Left ventricle myocardium inferior (tissue), 1 donor: Measurements from ENCODE around the gene NTNG1. TPM values are rescaled to one million over a fixed set of nuclear protein-coding genes. Genes with fewer than 3 reads are reported as not detected.

Experiments
- DNase-seq: peaks from one replicate; pipeline ENCODE4 v3.0.0-alpha.2; 2020
- H3K27ac ChIP-seq: fragments of 200-600 bp; replicated peaks from 2 replicates; pipeline ENCODE4 v1.8.0; 2021
- H3K27me3 ChIP-seq: fragments of 200-600 bp; 2 replicates; pipeline ENCODE4 v1.8.0; 2021; ENCODE audit warnings: low read depth
- H3K36me3 ChIP-seq: fragments of 200-600 bp; 2 replicates; pipeline ENCODE4 v1.8.0; 2021
- H3K4me1 ChIP-seq: fragments of 200-600 bp; 2 replicates; pipeline ENCODE4 v1.8.0; 2021
- H3K4me3 ChIP-seq: fragments of 200-600 bp; 2 replicates; pipeline ENCODE4 v1.8.0; 2021; ENCODE audit warnings: mild to moderate bottlenecking, moderate library complexity
- H3K9me3 ChIP-seq: fragments of 200-600 bp; replicated peaks from 2 replicates; pipeline ENCODE4 v1.8.0; 2021
- intact Hi-C: fragments of 100-400 bp; cut with micrococcal nuclease; formaldehyde crosslinking; loops from one replicate; pipeline ENCODE4 v1.11.0; 2022
- total RNA-seq: library from RNA; stranded (reverse); fragmentation: NEBNext Ultra II Directional; extraction: Animal tissue kit (Norgen Biotek cat#: 25700); gene quantifications from one replicate; pipeline ENCODE4 v1.2.1, GENCODE V29; 2021
- TF ChIP-seq, protein P1 (sequence below): fragments of 200-600 bp; IDR thresholded peaks from 2 replicates; pipeline ENCODE4 v1.8.0; 2021; ENCODE audit warnings: antibody characterized with exemption, mild to moderate bottlenecking, borderline replicate concordance
- donor health status: DM: no; HTN: yes; CAD: no; lungs with severe emphysema.

Gene NTNG1
- total RNA-seq, 1 donor from 2014 or later = 0.30 TPM

GRCh38 chr1:107138767-107139445, 1.9 kb upstream of the NTNG1 start:
- peaks cover 27% of the 10 kb centered on the region for H3K4me1 ChIP-seq
- H3K4me3 ChIP-seq = no peak overlapping the region
- H3K27ac ChIP-seq = no peak overlapping the region
- no peaks in the 10 kb centered on the region for H3K36me3 ChIP-seq
- intact Hi-C loops = no loop called here
- H3K9me3 ChIP-seq = no peaks in the 10 kb centered on the region
- TF ChIP-seq, protein P1, sequence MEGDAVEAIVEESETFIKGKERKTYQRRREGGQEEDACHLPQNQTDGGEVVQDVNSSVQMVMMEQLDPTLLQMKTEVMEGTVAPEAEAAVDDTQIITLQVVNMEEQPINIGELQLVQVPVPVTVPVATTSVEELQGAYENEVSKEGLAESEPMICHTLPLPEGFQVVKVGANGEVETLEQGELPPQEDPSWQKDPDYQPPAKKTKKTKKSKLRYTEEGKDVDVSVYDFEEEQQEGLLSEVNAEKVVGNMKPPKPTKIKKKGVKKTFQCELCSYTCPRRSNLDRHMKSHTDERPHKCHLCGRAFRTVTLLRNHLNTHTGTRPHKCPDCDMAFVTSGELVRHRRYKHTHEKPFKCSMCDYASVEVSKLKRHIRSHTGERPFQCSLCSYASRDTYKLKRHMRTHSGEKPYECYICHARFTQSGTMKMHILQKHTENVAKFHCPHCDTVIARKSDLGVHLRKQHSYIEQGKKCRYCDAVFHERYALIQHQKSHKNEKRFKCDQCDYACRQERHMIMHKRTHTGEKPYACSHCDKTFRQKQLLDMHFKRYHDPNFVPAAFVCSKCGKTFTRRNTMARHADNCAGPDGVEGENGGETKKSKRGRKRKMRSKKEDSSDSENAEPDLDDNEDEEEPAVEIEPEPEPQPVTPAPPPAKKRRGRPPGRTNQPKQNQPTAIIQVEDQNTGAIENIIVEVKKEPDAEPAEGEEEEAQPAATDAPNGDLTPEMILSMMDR = no peak
- H3K27me3 ChIP-seq = peaks cover 75% of the 10 kb centered on the region
- DNase-seq = no peak

DNA sequence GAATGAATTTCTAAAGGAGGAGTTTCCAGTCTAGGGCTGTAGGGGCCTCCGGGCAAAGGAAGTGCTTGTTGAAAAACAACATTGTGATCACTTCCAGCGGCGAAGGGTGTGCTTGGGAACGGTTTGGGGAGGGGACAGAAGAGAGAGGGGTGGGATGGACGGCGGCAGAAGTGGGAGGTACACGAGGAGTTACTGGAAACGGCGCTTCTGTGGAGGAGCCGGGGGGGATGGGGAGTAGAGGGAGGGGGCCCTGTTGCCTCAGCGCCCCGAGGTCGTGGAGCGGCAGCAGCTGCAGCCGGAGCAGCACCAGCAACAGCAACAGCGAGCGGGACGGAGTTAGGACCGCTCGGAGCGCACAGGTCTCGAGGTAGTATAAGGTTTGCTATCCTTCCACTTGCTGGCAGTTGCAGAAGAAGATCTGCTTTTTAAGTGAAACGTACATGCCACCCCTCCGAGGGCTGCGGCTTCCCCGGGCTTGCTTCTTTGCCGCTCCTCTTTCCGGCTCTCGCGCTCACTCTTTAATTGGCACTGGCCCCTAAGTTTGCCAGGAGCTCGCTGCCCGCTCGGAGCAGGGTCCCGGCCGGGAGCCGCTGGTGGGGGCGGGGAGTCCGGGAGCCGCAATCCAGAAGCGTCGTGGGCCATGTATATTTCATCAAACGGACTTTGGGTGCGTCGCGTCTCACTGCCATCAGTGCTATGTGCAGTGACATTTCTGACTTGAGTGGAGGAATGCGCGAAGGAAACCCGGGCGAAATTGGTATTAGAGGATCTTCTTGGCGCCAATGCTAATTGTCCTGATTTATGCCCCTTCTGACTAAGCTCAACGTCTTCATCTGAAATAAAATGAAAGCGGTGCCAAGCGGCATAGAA, 771 bp upstream of the NTNG1 start:
- DNase-seq = no peak
- intact Hi-C loops = no loop called here
- H3K27ac ChIP-seq = no peak overlapping the region

GRCh38 chr1:107141491-107142126, 770 bp downstream of the NTNG1 start:
- no peak for DNase-seq
- no peaks in the 10 kb centered on the region for H3K36me3 ChIP-seq
- intact Hi-C loops = no loop called here
- H3K27me3 ChIP-seq = peaks cover 95% of the 10 kb centered on the region
- TF ChIP-seq, protein P1 = no peak
- H3K4me3 ChIP-seq = peak overlapping the region; percentile 64
- H3K9me3 ChIP-seq = no peaks in the 10 kb centered on the region
- no peak overlapping the region for H3K27ac ChIP-seq
- peaks cover 27% of the 10 kb centered on the region for H3K4me1 ChIP-seq

More for the DNA sequence above, 771 bp upstream of the NTNG1 start:
- Histone ChIP-seq H3K4me1 (peaks cover 27% of the 10 kb centered on the region), H3K36me3 (no peaks in the 10 kb centered on the region), H3K9me3 (no peaks in the 10 kb centered on the region), H3K4me3 (peak overlapping the region; percentile 64), H3K27me3 (peaks cover 86% of the 10 kb centered on the region)
- TF ChIP-seq, protein P1 = no peak

DNA sequence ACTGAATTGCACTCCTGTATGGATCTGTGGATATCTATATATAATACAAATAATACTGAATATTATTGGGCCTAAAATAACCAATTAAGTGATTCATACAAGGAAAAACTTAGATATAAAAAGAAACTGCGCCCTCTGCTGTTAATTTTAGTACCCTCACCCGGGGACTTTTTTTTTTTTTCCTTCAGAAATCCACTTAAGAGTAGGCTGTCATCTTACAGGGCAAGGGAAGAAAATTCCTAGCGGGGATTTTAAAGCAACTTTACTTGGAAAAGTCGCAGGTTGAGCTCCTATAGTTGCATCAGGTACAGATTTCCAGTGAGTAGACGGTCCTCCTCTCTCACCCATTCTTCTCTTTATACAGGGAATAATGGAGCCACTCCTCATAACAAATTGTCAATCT, 1.3 kb downstream of the NTNG1 start:
- Histone ChIP-seq H3K36me3 (no peaks in the 10 kb centered on the region), H3K27me3 (peaks cover 95% of the 10 kb centered on the region), H3K4me1 (peaks cover 27% of the 10 kb centered on the region), H3K4me3 (peak overlapping the region; percentile 64), H3K27ac (no peak overlapping the region), H3K9me3 (no peaks in the 10 kb centered on the region)
- intact Hi-C loops = no loop called here
- no peak for DNase-seq
- TF ChIP-seq, protein P1 = peak; percentile 75

DNA sequence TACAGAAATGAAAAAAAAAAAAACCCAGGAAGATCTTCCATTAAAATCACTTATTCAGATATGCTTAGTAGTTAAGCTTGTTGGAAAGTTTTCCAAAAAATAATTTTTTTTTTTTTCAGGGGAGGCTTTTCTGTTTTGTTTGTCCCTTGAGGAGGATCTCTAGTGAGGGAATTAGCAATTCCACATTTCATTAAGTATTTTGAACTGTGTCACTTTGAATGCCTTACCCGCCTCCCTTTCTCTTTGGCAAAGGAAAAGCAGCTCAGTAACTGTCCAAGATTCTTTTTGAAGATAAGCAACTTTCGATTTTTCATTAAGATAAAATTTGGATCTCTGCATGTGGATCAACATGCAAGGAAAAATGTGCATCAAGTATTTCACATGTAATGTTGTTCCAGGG, 1.8 kb downstream of the NTNG1 start:
- Histone ChIP-seq H3K9me3 (no peaks in the 10 kb centered on the region), H3K27me3 (peaks cover 95% of the 10 kb centered on the region), H3K36me3 (no peaks in the 10 kb centered on the region), H3K4me3 (no peak overlapping the region), H3K4me1 (peaks cover 27% of the 10 kb centered on the region), H3K27ac (no peak overlapping the region)
- intact Hi-C loops = no loop called here
- no peak for DNase-seq
- TF ChIP-seq, protein P1 = no peak
